H1 (cell line): ENCODE data around the gene MGRN1. TPM values are rescaled to one million over a fixed set of nuclear protein-coding genes. Genes with fewer than 3 reads are reported as not detected.

Experiments used
- CTCF ChIA-PET: fragments of 300-600 bp; sonication (Branson Sonifier 250); formaldehyde crosslinking; loops from one replicate; lab custom pipeline; 2021; ENCODE audit not compliant: partially characterized antibody; lab: Charles Lee
- POLR2A ChIA-PET: fragments of 300-600 bp; sonication (Branson Sonifier 250); formaldehyde crosslinking; loops from one replicate; lab custom pipeline; 2021; ENCODE audit warnings: inconsistent platforms; ENCODE audit not compliant: partially characterized antibody; lab: Charles Lee
- DNase-seq, 2 experiments: peaks; one replicate each; pipeline versions ENCODE4 v3.0.0 to v3.0.0-alpha.2; 2010 to 2022; ENCODE audit warnings: low spot score in 2 of 2, low read depth in 1 of 2, mixed read lengths in 1 of 2
- FAIRE-seq: peaks from 2 replicates; lab custom pipeline; 2011; peaks lifted over from hg19 to GRCh38; lab: Jason Lieb, UNC
- H2AFZ ChIP-seq: 2 replicates; pipeline ENCODE4 v1.8.1; 2012; ENCODE audit warnings: low read length, inconsistent platforms
- H2AK5ac ChIP-seq: 2 replicates; pipeline ENCODE4 v1.6.1; 2013; ENCODE audit warnings: low read depth, low read length
- H2BK120ac ChIP-seq: replicated peaks from 2 replicates; pipeline ENCODE3; 2013; ENCODE audit warnings: low read depth, low read length, inconsistent platforms
- H2BK12ac ChIP-seq: 2 replicates; pipeline ENCODE4 v1.6.1; 2013; ENCODE audit warnings: low read depth, low read length
- H2BK15ac ChIP-seq: 2 replicates; pipeline ENCODE4 v1.6.1; 2013; ENCODE audit warnings: low read length
- H2BK20ac ChIP-seq: 2 replicates; pipeline ENCODE4 v1.6.1; 2013; ENCODE audit warnings: low read length
- H2BK5ac ChIP-seq: 2 replicates; pipeline ENCODE4 v1.6.1; 2013; ENCODE audit warnings: low read depth, low read length
- H3K14ac ChIP-seq: 2 replicates; pipeline ENCODE4 v1.6.1; 2013; ENCODE audit warnings: inconsistent platforms; ENCODE audit not compliant: insufficient read length
- H3K18ac ChIP-seq: 2 replicates; pipeline ENCODE4 v1.6.1; 2013; ENCODE audit warnings: low read length; ENCODE audit errors: extremely low read depth
- H3K23ac ChIP-seq: 2 replicates; pipeline ENCODE4 v1.6.1; 2013; ENCODE audit warnings: inconsistent platforms; ENCODE audit not compliant: insufficient read length
- H3K23me2 ChIP-seq: 2 replicates; pipeline ENCODE4 v1.6.1; 2013; ENCODE audit warnings: low read depth, low read length
- H3K27ac ChIP-seq: 2 replicates; pipeline ENCODE4 v1.6.1; 2011; ENCODE audit warnings: low read depth, low read length, inconsistent platforms
- H3K27me3 ChIP-seq, 4 experiments: replicated peaks in 1 of 4; 1 replicate in 1 of 4; 2 replicates in 3 of 4; pipeline versions ENCODE4 v1.6.1 to v1.8.1; 2011 to 2013; ENCODE audit warnings: low read length in 3 of 4, mild to moderate bottlenecking in 3 of 4, inconsistent platforms in 2 of 4, mixed read lengths in 2 of 4, moderate library complexity in 1 of 4; ENCODE audit not compliant: control insufficient read depth in 3 of 4, insufficient read depth in 3 of 4; ENCODE audit errors: extremely low read depth in 1 of 4
- H3K36me3 ChIP-seq, 4 experiments: 2 replicates each; pipeline versions ENCODE4 v1.6.1 to v1.8.1; 2011 to 2013; ENCODE audit warnings: mild to moderate bottlenecking in 4 of 4, low read length in 3 of 4, moderate library complexity in 2 of 4, control low read depth in 1 of 4, inconsistent platforms in 1 of 4; ENCODE audit not compliant: insufficient read depth in 4 of 4, control insufficient read depth in 2 of 4
- H3K4ac ChIP-seq: replicated peaks from 2 replicates; pipeline ENCODE3; 2013; ENCODE audit warnings: low read length, low read depth, mixed read lengths, inconsistent platforms; ENCODE audit not compliant: insufficient read length
- H3K4me1 ChIP-seq, 4 experiments: replicated peaks in 1 of 4; 1 replicate in 1 of 4; 2 replicates in 3 of 4; pipeline versions ENCODE4 v1.6.1 to v1.8.1; 2011 to 2013; ENCODE audit warnings: low read length in 3 of 4, inconsistent platforms in 2 of 4, mixed read lengths in 1 of 4; ENCODE audit not compliant: insufficient read depth in 4 of 4, control insufficient read depth in 3 of 4
- H3K4me2 ChIP-seq, 2 experiments: 2 replicates each; pipeline versions ENCODE4 v1.6.1 to v1.8.1; 2011 to 2013; ENCODE audit warnings: low read depth in 2 of 2, low read length in 2 of 2, control low read depth in 1 of 2, inconsistent platforms in 1 of 2, mild to moderate bottlenecking in 1 of 2; ENCODE audit not compliant: insufficient read depth in 1 of 2
- H3K4me3 ChIP-seq, 4 experiments: fragments of 200-600, 300-600 bp in 1 of 4; sonication (generic), shearing (Covaris generic), sonication (Bioruptor Twin) in 1 of 4; 2 replicates each; pipeline versions ENCODE4 v1.5.1 to v1.8.1; 2011 to 2016; ENCODE audit warnings: low read length in 4 of 4, low read depth in 3 of 4, control low read depth in 2 of 4, inconsistent platforms in 2 of 4, mild to moderate bottlenecking in 2 of 4, mixed read lengths in 1 of 4, moderate library complexity in 1 of 4; ENCODE audit not compliant: insufficient read depth in 2 of 4; ENCODE audit errors: extremely low read depth in 1 of 4
- H3K56ac ChIP-seq: replicated peaks from 2 replicates; pipeline ENCODE3; 2013; ENCODE audit warnings: low read depth, mild to moderate bottlenecking, mixed read lengths, low read length, inconsistent platforms; ENCODE audit not compliant: insufficient read length
- H3K79me1 ChIP-seq: 2 replicates; pipeline ENCODE4 v1.6.1; 2013; ENCODE audit warnings: low read depth, low read length, control low read depth
- H3K79me2 ChIP-seq, 2 experiments: 2 replicates each; pipeline versions ENCODE4 v1.6.1 to v1.8.1; 2012 to 2013; ENCODE audit warnings: low read length in 2 of 2, mild to moderate bottlenecking in 2 of 2, inconsistent platforms in 1 of 2; ENCODE audit not compliant: insufficient read depth in 2 of 2, control insufficient read depth in 1 of 2
- H3K9ac ChIP-seq, 4 experiments: replicated peaks in 1 of 4; 1 replicate in 1 of 4; 2 replicates in 3 of 4; pipeline versions ENCODE4 v1.6.1 to v1.8.1; 2011 to 2013; ENCODE audit warnings: low read depth in 3 of 4, low read length in 3 of 4, control low read depth in 2 of 4, mild to moderate bottlenecking in 2 of 4, moderate library complexity in 2 of 4, inconsistent platforms in 1 of 4; ENCODE audit errors: extremely low read depth in 1 of 4
- H3K9me3 ChIP-seq, 2 experiments: 2 replicates each; pipeline versions ENCODE4 v1.6.1 to v1.8.1; 2012 to 2013; ENCODE audit warnings: mild to moderate bottlenecking in 2 of 2, moderate library complexity in 2 of 2, control low read depth in 1 of 2, inconsistent platforms in 1 of 2, low read depth in 1 of 2, low read length in 1 of 2, mixed read lengths in 1 of 2; ENCODE audit not compliant: insufficient read depth in 2 of 2
- H4K20me1 ChIP-seq, 2 experiments: replicated peaks in 1 of 2; 2 replicates each; pipeline versions ENCODE3 to v1.8.1; 2011 to 2013; ENCODE audit warnings: inconsistent platforms in 2 of 2, low read length in 2 of 2, mild to moderate bottlenecking in 1 of 2; ENCODE audit not compliant: insufficient read depth in 2 of 2, control insufficient read depth in 1 of 2
- H4K5ac ChIP-seq: 2 replicates; pipeline ENCODE4 v1.6.1; 2013; ENCODE audit warnings: low read length, low read depth, mixed read lengths, inconsistent platforms; ENCODE audit not compliant: insufficient read length
- H4K8ac ChIP-seq: 2 replicates; pipeline ENCODE4 v1.8.0; 2013; ENCODE audit warnings: mild to moderate bottlenecking, moderate library complexity, low read length, inconsistent platforms; ENCODE audit not compliant: insufficient read depth; ENCODE audit errors: extremely low read depth
- H4K91ac ChIP-seq: replicated peaks from 2 replicates; pipeline ENCODE3; 2013; ENCODE audit warnings: low read length, mixed read lengths, inconsistent platforms; ENCODE audit not compliant: insufficient read length
- ASH2L ChIP-seq: fragments of 200-600, 300-600 bp; sonication (generic); IDR thresholded peaks from one replicate; pipeline ENCODE4 v1.7.1; 2017; ENCODE audit warnings: low read length
- SRF ChIP-seq: IDR thresholded peaks from 2 replicates; pipeline ENCODE4 v1.6.1; 2011; ENCODE audit warnings: mild to moderate bottlenecking, low read depth, low read length, moderate library complexity
- WGBS, 2 experiments: shearing (Covaris generic) in 1 of 2; methylation state at CpG; one replicate each; pipeline versions ENCODE4 v1.1.6 to v1.1.7; 2013 to 2015; ENCODE audit warnings: low lambda C conversion rate in 2 of 2, mixed read lengths in 2 of 2, inconsistent platforms in 1 of 2, low coverage in 1 of 2, missing lambda C conversion rate in 1 of 2; ENCODE audit not compliant: insufficient replicate concordance in 2 of 2, insufficient coverage in 1 of 2, insufficient read length in 1 of 2; ENCODE audit errors: extremely low coverage in 1 of 2, missing lambda C conversion rate in 1 of 2; 5-methylcytosine and 5-hydroxymethylcytosine counted together
- polyA plus RNA-seq, 7 experiments: library from polyadenylated mRNA; depleted of rRNA in 3 of 7; stranded (reverse) in 5 of 7; unstranded in 2 of 7; fragments of >200 nt in 5 of 7; fragments of 200-250 nt in 2 of 7; gene quantifications; 1 replicate in 5 of 7; 2 replicates in 1 of 7; 4 replicates in 1 of 7; pipeline versions ENCODE4 v1.2.1 to v1.2.3, GENCODE V29; 2011 to 2013; ENCODE audit warnings: missing spikeins in 2 of 7, mixed read lengths in 2 of 7
- total RNA-seq: library from RNA; stranded (reverse); fragmentation: NEBNext Ultra II Directional; extraction: Animal tissue kit (Norgen Biotek cat#: 25700); gene quantifications from 2 replicates; pipeline ENCODE4 v1.2.1, GENCODE V29; 2021

Gene MGRN1
- total and polyA plus RNA-seq, 2 of the 8 experiments (the other 6 are each of a cell fraction or from before 2014, with no cell fraction given) = 15.0 to 82.3 TPM

GRCh38 chr16:4651827-4652226 is 27.2 kb downstream of the MGRN1 start:
- Histone ChIP-seq H2BK5ac (no peak overlapping the region), H3K79me1 (peaks cover 9% of the 10 kb centered on the region), H3K4me2 (no peak overlapping the region)
- CTCF ChIA-PET = interaction anchor here (0.7 to 2.9 kb wide), 11 partner anchors 9 to 144 kb away, joined by 3 to 49 read pairs (median 4); partner anchors contain the start of gene MGRN1
- TF ChIP-seq SRF (no peak), ASH2L (no peak)
- TF ChIP-seq, all 59 proteins: peak for 0
- H3K36me3 ChIP-seq = peaks cover 0 to 15% (median 7%) of the 10 kb centered on the region in 4 experiments; a peak in 7 of 8 replicates
- H3K14ac ChIP-seq = no peak overlapping the region
- H3K18ac ChIP-seq = no peak overlapping the region
- FAIRE-seq = no peak
- H3K23ac ChIP-seq = no peak overlapping the region
- no peak overlapping the region for H3K27ac ChIP-seq
- H3K9ac ChIP-seq = no peak overlapping the region
- no peak overlapping the region for H3K4ac ChIP-seq
- H2AK5ac ChIP-seq = no peak overlapping the region
- no peak overlapping the region for H4K91ac ChIP-seq
- no peak overlapping the region for H2AFZ ChIP-seq
- H3K9me3 ChIP-seq = no peaks in the 10 kb centered on the region
- H2BK20ac ChIP-seq = no peak overlapping the region
- no peak for DNase-seq
- WGBS, 2 experiments = 90% methylated on average over 12 of the region's 13 CpGs; no CpG with 5 or more reads in 1 of the 2 experiments
- no peak overlapping the region for H4K8ac ChIP-seq
- H4K20me1 ChIP-seq = peaks cover 9 to 16% of the 10 kb centered on the region in 2 experiments
- no peak overlapping the region for H4K5ac ChIP-seq
- H2BK12ac ChIP-seq = no peak overlapping the region
- POLR2A ChIA-PET = interaction anchor here (0.5 to 1.3 kb wide), 2 partner anchors 18 to 22 kb away, joined by 3 to 4 read pairs; no protein-coding TSS in a partner anchor
- H3K23me2 ChIP-seq = no peaks in the 10 kb centered on the region
- H3K79me2 ChIP-seq = peaks cover 0 to 10% of the 10 kb centered on the region in 2 experiments; a peak in 2 of 4 replicates
- H3K56ac ChIP-seq = no peak overlapping the region
- H2BK15ac ChIP-seq = no peak overlapping the region
- H3K27me3 ChIP-seq = no peaks in the 10 kb centered on the region
- peaks cover 0 to 2% (median 0%) of the 10 kb centered on the region in 4 experiments; a peak in 2 of 7 replicates for H3K4me1 ChIP-seq
- H2BK120ac ChIP-seq = no peak overlapping the region
- H3K4me3 ChIP-seq = no peak overlapping the region
